Progenitor cell of endocrine pancreas (in vitro differentiated cells): ENCODE measurements around the gene NTN5. TPM values are rescaled to one million over a fixed set of nuclear protein-coding genes. Genes with fewer than 3 reads are reported as not detected.
A peak's percentile ranks its signal among the peaks of the same experiment; 100 is the strongest.

Source experiments
- DNase-seq: peaks from one replicate; pipeline ENCODE4 v3.0.0; 2021; ENCODE audit warnings: low spot score; ENCODE audit not compliant: unreplicated experiment
- H3K27ac Mint-ChIP-seq: 2 replicates; pipeline ENCODE4 v1.8.0; 2021; ENCODE audit warnings: mild to moderate bottlenecking, moderate library complexity, mixed read lengths
- H3K27me3 Mint-ChIP-seq: 2 replicates; pipeline ENCODE4 v1.8.0; 2021; ENCODE audit warnings: mixed read lengths
- H3K36me3 Mint-ChIP-seq: 2 replicates; pipeline ENCODE4 v1.8.0; 2022; ENCODE audit warnings: mixed read lengths; ENCODE audit not compliant: insufficient read depth
- H3K4me1 Mint-ChIP-seq: 2 replicates; pipeline ENCODE4 v1.8.0; 2021; ENCODE audit warnings: low read depth, mixed read lengths
- H3K4me3 Mint-ChIP-seq: 2 replicates; pipeline ENCODE4 v1.8.0; 2021; ENCODE audit warnings: low read depth, mild to moderate bottlenecking, moderate library complexity, mixed read lengths
- H3K9me3 Mint-ChIP-seq: 2 replicates; pipeline ENCODE4 v1.8.0; 2021; ENCODE audit warnings: low read depth, mixed read lengths
- CTCF ChIP-seq: fragments of 200-600 bp; sonication (generic); IDR thresholded peaks from one replicate; pipeline ENCODE4 v1.5.0; 2021; ENCODE audit warnings: antibody characterized with exemption, mild to moderate bottlenecking; ENCODE audit not compliant: unreplicated experiment
- total RNA-seq: library from RNA; stranded (reverse); gene quantifications from 2 replicates; pipeline ENCODE4 v1.2.1, GENCODE V29; 2021

Gene NTN5
- total RNA-seq, 1 donor from 2014 or later: 0.91 TPM

- no peak overlapping the region for H3K27ac Mint-ChIP-seq
- TF ChIP-seq CTCF: no peak
- no peaks in the 10 kb centered on the region for H3K27me3 Mint-ChIP-seq
Observed at GRCh38 chr19:48616491-48617056, 56.2 kb downstream of the NTN5 start.

GRCh38 chr19:48616041-48616436 lies 56.8 kb downstream of the NTN5 start:
- H3K4me3 Mint-ChIP-seq: peak overlapping the region; percentile 61
- DNase-seq: no peak
- no peaks in the 10 kb centered on the region for H3K27me3 Mint-ChIP-seq
- peaks cover 32% of the 10 kb centered on the region for H3K4me1 Mint-ChIP-seq
- no peak for TF ChIP-seq CTCF
- H3K9me3 Mint-ChIP-seq: no peaks in the 10 kb centered on the region
- H3K27ac Mint-ChIP-seq: no peak overlapping the region
- H3K36me3 Mint-ChIP-seq: peaks cover 11% of the 10 kb centered on the region

More at GRCh38 chr19:48616491-48617056, 56.2 kb downstream of the NTN5 start:
- no peaks in the 10 kb centered on the region for H3K9me3 Mint-ChIP-seq
- H3K4me3 Mint-ChIP-seq: peak overlapping the region; percentile 61
- peaks cover 11% of the 10 kb centered on the region for H3K36me3 Mint-ChIP-seq
- peaks cover 34% of the 10 kb centered on the region for H3K4me1 Mint-ChIP-seq
- no peak for DNase-seq

GRCh38 chr19:48615231-48616040 lies 57.4 kb downstream of the NTN5 start:
- peaks cover 32% of the 10 kb centered on the region for H3K4me1 Mint-ChIP-seq
- peak overlapping the region; percentile 82 for H3K27ac Mint-ChIP-seq
- no peak for DNase-seq

GRCh38 chr19:48614436-48615230 lies 58.2 kb downstream of the NTN5 start, which contains the start of gene FAM83E:
Gene FAM83E (minus strand): TSS chr19:48615076. CDS start chr19:48613372, 1,704 bp downstream.
- Mint-ChIP-seq H3K27ac (peak within 1 kb of the TSS; percentile 90), H3K4me1 (peaks cover 30% of the 10 kb centered on the region), H3K4me3 (peak within 1 kb of the TSS; percentile 44), H3K27me3 (no peaks in the 10 kb centered on the region), H3K36me3 (peaks cover 11% of the 10 kb centered on the region), H3K9me3 (no peaks in the 10 kb centered on the region)
- DNase-seq: no peak
- TF ChIP-seq CTCF: no peak

More at GRCh38 chr19:48615231-48616040, 57.4 kb downstream of the NTN5 start:
- TF ChIP-seq CTCF: no peak
- H3K36me3 Mint-ChIP-seq: peaks cover 11% of the 10 kb centered on the region
- no peaks in the 10 kb centered on the region for H3K9me3 Mint-ChIP-seq
- H3K27me3 Mint-ChIP-seq: no peaks in the 10 kb centered on the region
- peak overlapping the region; percentile 44 for H3K4me3 Mint-ChIP-seq

GRCh38 chr19:48613852-48614435 lies 58.9 kb downstream of the NTN5 start:
- peaks cover 28% of the 10 kb centered on the region for H3K4me1 Mint-ChIP-seq

More at GRCh38 chr19:48613852-48614435, 58.9 kb downstream of the NTN5 start:
- H3K4me3 Mint-ChIP-seq: no peak overlapping the region
- no peak for TF ChIP-seq CTCF
- no peaks in the 10 kb centered on the region for H3K27me3 Mint-ChIP-seq
- peaks cover 10% of the 10 kb centered on the region for H3K36me3 Mint-ChIP-seq
- peak overlapping the region; percentile 90 for H3K27ac Mint-ChIP-seq
- no peak for DNase-seq
- no peaks in the 10 kb centered on the region for H3K9me3 Mint-ChIP-seq
